Activated T-helper 1 cell treated with anti-CD3 and anti-CD28 coated beads, Interleukin-12 subunit alpha, Interleukin-12 subunit beta, Interleukin-2, Interleukin-4 antibody, amounts not matched to agents 30 ng/mL and 10 ng/mL and 1 ng/mL, durations not matched to agents 14 hours and 24 hours and 36 hours (primary cell): ENCODE data around the gene KRTAP5-2. TPM values are rescaled to one million over a fixed set of nuclear protein-coding genes. Genes with fewer than 3 reads are reported as not detected.

Source experiments
- DNase-seq: peaks from one replicate; pipeline ENCODE4 v3.0.0; 2021; ENCODE audit warnings: low spot score
- H3K27ac Mint-ChIP-seq: one replicate; pipeline ENCODE4 v1.8.0; 2021; ENCODE audit warnings: mild to moderate bottlenecking, mixed read lengths
- H3K27me3 Mint-ChIP-seq: one replicate; pipeline ENCODE4 v1.8.0; 2022; ENCODE audit warnings: mild to moderate bottlenecking, moderate library complexity, mixed read lengths; ENCODE audit not compliant: insufficient read depth
- H3K36me3 Mint-ChIP-seq: one replicate; pipeline ENCODE4 v1.8.0; 2021; ENCODE audit warnings: low read depth, mixed read lengths
- H3K4me1 Mint-ChIP-seq: one replicate; pipeline ENCODE4 v1.8.0; 2021; ENCODE audit warnings: low read depth, mixed read lengths
- H3K4me3 Mint-ChIP-seq: one replicate; pipeline ENCODE4 v1.8.0; 2021; ENCODE audit warnings: mild to moderate bottlenecking, moderate library complexity, mixed read lengths
- H3K9me3 Mint-ChIP-seq: one replicate; pipeline ENCODE4 v1.8.0; 2021; ENCODE audit warnings: mixed read lengths
- intact Hi-C: fragments of 100-400 bp; cut with micrococcal nuclease; formaldehyde crosslinking; loops from one replicate; pipeline ENCODE4 v1.15.1; 2024
- total RNA-seq: library from RNA; stranded (reverse); gene quantifications from 2 replicates; pipeline ENCODE4 v1.2.3, GENCODE V29; 2022

KRTAP5-2 gene
- total RNA-seq, 1 donor from 2014 or later, result not detected

DNA sequence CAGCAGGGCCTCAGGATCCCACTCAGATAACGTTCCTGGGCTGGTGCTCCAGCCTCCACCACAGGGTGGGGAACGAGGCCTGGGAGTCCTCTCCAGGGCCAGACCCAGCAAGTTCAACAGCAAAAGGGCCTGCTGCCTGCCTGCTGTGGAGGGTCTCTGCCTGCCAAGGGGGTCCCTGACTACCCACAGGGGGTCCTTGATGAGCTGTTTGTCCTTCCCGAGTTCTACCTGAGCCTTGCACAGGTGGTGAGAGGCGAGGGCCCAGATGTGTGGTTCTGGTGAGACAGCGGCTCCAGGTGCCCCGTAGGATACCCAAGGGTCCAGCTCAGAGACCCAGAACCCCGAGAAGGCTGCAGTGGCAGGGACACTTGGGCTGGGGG lies 30.4 kb downstream of the KRTAP5-2 start:
- H3K4me3 Mint-ChIP-seq, result no peak overlapping the region
- peaks cover 14% of the 10 kb centered on the region for H3K27me3 Mint-ChIP-seq
- intact Hi-C loops, result no loop called here
- no peaks in the 10 kb centered on the region for H3K36me3 Mint-ChIP-seq
- no peak for DNase-seq
- H3K27ac Mint-ChIP-seq, result no peak overlapping the region
- no peaks in the 10 kb centered on the region for H3K9me3 Mint-ChIP-seq
- H3K4me1 Mint-ChIP-seq, result no peaks in the 10 kb centered on the region

DNA sequence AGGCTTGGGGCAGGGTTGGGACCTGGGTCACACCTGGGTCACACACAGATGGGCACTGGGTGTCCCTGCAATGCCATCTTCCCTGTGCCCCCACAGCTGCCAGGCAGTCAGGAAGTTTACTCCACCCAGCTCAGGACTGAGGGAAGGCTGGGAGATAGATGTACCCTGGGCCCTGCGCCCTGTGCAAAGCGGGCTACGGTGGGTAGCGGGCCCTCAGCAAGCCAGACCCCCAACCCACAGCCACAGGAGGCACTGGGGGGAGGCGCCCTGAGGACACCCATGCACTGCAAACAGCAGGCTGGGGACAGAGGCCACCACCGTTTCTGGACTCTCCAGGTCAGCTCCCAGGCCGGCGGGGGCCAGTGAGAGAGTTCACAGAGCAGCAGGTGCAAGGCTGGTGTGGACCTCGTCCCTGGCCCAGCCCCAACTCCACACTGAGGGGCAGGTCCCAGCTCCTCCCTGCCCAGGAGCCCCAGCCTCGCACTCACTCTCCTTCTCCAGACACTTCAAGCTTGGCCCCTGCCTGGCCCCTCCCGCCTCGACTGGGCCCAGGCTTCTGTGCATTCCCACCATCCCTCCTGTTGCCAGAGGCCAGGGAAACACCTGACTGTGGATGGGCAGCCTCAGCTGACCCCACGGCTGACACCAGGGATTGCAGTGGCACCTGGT lies 30.9 kb downstream of the KRTAP5-2 start:
- H3K9me3 Mint-ChIP-seq, result no peaks in the 10 kb centered on the region
- no peak overlapping the region for H3K27ac Mint-ChIP-seq
- no peaks in the 10 kb centered on the region for H3K4me1 Mint-ChIP-seq
- DNase-seq, result no peak
- H3K27me3 Mint-ChIP-seq, result peaks cover 14% of the 10 kb centered on the region
- no peak overlapping the region for H3K4me3 Mint-ChIP-seq
- intact Hi-C loops, result no loop called here
- H3K36me3 Mint-ChIP-seq, result no peaks in the 10 kb centered on the region

DNA sequence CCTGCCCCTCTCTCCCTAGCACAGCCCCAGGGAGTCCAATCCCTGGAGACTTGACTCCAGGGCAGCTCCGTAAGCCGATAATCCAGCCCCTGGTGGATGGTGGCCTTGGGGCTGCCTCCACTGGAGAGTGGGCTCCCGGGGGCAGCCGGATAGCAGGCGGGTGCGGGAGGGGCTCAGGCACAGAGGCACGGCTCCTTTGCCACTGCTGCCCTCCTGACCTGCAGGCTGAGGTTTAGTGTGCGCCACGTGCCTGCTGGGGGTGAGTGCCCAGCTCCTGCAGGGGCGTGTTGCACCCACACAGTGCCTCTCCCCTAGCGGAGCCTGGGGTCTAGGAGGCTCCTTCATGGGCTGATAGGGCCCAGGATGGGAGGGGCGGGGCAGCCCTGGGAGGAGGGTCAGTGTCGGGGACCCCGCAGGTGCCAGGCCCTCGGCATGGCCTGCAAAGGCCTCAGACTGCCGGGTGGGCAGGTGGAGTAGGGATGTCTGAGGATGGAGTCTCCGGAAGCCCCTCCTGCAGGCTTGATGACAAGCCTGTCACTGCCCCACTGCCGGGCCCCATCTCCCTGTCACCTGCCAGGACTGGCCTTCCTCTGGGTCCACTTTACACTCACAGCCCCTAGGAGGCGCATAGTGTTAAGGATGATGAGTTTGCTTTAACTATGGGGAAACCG lies 31.6 kb downstream of the KRTAP5-2 start:
- DNase-seq, result no peak
- intact Hi-C loops, result no loop called here
- Mint-ChIP-seq H3K36me3 (no peaks in the 10 kb centered on the region), H3K4me1 (no peaks in the 10 kb centered on the region), H3K9me3 (no peaks in the 10 kb centered on the region), H3K27ac (no peak overlapping the region), H3K4me3 (no peak overlapping the region), H3K27me3 (peaks cover 14% of the 10 kb centered on the region)

DNA sequence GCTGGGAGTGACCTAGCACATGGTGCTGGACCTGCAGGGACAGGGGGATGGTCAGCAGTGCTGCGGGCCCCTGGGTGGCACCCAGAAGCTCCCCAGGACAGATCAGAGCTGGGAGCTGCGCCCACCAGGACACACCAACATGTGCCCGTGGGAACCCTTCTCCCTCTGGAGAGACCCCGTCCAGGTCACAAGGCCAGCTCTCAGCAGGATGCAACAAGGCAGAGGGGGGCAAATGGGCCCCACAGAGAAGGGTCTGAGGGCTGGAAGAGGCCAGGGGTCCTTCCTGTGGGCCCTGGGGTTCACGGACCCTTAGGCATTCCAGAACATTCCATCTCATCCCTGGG lies 32.2 kb downstream of the KRTAP5-2 start:
- no peak overlapping the region for H3K4me3 Mint-ChIP-seq
- no peak for DNase-seq
- no peaks in the 10 kb centered on the region for H3K4me1 Mint-ChIP-seq
- H3K9me3 Mint-ChIP-seq, result no peaks in the 10 kb centered on the region
- no peaks in the 10 kb centered on the region for H3K36me3 Mint-ChIP-seq
- intact Hi-C loops, result no loop called here
- H3K27ac Mint-ChIP-seq, result no peak overlapping the region
- peaks cover 12% of the 10 kb centered on the region for H3K27me3 Mint-ChIP-seq

DNA sequence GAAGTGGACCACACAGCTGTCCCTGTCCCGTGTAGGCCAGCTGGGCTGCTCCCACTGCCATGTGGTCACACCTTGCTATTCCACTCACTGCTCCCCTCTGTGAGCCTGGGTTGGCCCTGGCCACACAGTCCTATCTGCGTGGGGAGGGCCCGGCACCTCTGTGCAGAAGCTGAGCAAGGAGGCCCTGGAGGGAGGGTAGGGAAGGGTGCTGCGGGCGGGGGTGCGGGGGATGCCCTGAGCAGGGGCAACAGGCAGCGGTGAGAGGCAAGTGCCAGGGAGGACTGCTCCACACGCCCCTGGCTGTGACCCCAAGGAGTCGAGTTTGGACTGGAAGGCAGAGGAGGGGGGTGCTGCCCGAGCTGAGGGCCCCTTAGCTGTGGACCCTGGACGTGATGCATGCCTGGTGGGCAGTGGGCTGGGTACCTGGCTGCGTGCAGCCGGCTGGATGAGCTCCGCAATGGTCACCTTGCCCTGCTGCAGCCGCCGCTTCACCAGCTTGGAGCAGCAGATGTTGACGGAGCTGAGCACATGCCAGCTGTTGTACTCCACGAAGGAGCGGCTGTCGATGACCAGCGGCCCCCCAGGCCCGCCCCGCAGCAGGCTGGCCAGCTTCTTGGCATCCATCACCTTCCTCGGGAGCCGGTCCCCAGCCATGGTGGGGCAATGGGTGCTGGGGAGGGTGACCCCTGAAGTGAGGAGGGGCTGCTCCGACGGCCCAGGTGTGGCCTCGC lies 32.8 kb downstream of the KRTAP5-2 start:
- Mint-ChIP-seq H3K27me3 (peaks cover 9% of the 10 kb centered on the region), H3K4me1 (no peaks in the 10 kb centered on the region)

DNA sequence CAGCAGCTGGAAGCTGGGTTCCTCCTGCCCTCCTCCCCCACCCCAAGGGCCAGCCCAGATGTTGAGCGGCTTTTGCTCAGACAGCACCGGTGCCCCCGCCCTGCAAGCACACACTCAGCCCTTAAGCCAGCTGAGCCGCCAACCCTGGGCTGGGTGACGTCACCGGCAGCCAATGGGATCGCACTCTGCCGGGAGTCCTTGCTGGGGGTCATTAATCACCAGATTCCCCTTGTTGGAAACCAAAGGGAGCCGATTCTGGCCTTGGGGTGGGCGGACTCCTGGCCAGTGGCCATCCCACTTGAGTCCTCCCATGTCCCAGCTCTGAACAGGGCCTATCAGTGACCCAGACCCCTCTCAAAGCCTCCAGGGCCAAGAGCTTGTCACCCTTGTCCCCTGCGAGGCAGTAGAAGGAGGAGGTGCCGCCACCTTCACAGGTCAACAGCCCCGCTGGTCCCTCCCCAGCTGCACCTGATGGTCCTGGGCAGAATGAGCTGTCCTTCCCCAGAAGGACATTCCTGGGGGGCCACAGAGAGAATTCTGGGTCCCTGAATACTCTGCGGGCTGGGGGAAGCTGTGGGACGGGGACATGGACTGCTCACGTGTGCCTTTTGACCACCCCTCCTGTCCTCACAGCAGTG lies 33.4 kb downstream of the KRTAP5-2 start:
- peaks cover 5% of the 10 kb centered on the region for H3K27me3 Mint-ChIP-seq
- H3K36me3 Mint-ChIP-seq, result no peaks in the 10 kb centered on the region
- no peaks in the 10 kb centered on the region for H3K4me1 Mint-ChIP-seq
- intact Hi-C loops, result no loop called here
- H3K4me3 Mint-ChIP-seq, result no peak overlapping the region
- DNase-seq, result no peak
- H3K27ac Mint-ChIP-seq, result no peak overlapping the region
- no peaks in the 10 kb centered on the region for H3K9me3 Mint-ChIP-seq

More for the DNA sequence above, 32.8 kb downstream of the KRTAP5-2 start:
- Mint-ChIP-seq H3K36me3 (no peaks in the 10 kb centered on the region), H3K27ac (no peak overlapping the region), H3K4me3 (no peak overlapping the region), H3K9me3 (no peaks in the 10 kb centered on the region)
- no peak for DNase-seq
- intact Hi-C loops, result no loop called here

DNA sequence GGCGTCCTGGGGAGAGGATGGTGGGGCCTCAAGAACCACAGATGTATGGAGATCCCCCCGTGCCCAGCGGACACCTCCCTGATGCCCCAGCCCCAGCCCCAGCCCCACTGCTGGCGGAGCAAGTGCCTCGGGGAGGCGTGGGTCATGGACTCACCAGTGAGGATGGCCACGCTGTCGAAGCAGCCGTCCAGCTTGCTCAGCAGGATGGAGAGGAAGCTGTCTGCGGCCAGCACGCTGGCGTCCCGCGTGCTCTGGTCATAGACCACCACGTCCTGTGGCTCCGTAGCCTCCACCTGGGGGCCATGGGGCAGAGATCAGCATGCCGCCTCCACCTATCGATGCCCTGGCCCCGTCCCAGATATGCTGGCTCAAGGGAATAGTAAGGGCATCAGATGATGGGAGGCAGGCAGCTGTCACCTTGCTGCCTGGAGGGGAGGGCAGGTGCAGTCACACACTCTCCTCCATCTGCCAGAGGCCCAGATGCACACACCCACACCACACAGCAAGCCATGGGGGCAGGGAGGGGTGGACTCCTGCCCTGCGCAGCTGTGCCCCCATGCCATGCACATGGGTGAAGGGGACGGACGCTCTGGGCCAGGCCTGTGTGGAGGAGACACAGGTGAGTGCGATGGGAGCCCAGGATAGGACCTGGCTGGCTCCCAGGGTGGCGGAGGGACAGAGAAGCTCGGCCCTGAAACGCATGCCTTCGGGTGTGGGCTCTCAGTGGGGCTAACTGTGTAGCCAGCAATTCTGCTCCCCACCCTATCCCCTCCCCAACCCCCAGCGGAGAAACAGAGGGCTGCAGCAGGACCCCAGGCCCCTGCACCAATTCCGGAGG lies 34.2 kb downstream of the KRTAP5-2 start:
- Mint-ChIP-seq H3K9me3 (no peaks in the 10 kb centered on the region), H3K27ac (no peak overlapping the region), H3K27me3 (no peaks in the 10 kb centered on the region), H3K4me1 (no peaks in the 10 kb centered on the region), H3K36me3 (no peaks in the 10 kb centered on the region), H3K4me3 (no peak overlapping the region)
- DNase-seq, result no peak
- intact Hi-C loops, result no loop called here

DNA sequence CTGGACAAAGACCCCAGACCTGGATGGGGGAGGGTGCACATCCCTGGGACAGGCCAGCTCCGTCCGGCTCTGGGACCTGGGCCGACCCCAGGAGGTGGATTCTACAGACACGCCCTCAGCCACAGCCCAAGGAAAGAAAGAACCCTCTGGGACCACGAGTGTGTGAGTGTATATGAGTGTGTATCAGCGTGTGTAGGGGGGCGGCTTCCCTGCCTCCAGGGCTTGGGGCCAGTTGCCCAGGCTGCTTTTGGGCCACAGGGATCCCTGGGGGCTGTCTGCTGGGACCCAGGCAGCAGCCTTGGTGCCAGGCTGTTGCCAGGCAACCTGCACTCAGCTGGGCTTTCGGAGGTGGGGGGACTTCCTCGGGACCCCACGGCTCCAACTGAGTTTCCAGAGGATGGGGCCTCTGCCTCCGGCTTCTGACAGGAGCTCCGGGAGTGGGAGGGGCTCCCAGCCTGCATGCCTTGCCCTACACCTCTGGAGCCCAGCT lies 34.9 kb downstream of the KRTAP5-2 start:
- no peaks in the 10 kb centered on the region for H3K27me3 Mint-ChIP-seq
- no peak overlapping the region for H3K27ac Mint-ChIP-seq
- no peaks in the 10 kb centered on the region for H3K36me3 Mint-ChIP-seq
- H3K9me3 Mint-ChIP-seq, result no peaks in the 10 kb centered on the region
- H3K4me1 Mint-ChIP-seq, result no peaks in the 10 kb centered on the region
- H3K4me3 Mint-ChIP-seq, result no peak overlapping the region
- intact Hi-C loops, result no loop called here
- DNase-seq, result no peak

DNA sequence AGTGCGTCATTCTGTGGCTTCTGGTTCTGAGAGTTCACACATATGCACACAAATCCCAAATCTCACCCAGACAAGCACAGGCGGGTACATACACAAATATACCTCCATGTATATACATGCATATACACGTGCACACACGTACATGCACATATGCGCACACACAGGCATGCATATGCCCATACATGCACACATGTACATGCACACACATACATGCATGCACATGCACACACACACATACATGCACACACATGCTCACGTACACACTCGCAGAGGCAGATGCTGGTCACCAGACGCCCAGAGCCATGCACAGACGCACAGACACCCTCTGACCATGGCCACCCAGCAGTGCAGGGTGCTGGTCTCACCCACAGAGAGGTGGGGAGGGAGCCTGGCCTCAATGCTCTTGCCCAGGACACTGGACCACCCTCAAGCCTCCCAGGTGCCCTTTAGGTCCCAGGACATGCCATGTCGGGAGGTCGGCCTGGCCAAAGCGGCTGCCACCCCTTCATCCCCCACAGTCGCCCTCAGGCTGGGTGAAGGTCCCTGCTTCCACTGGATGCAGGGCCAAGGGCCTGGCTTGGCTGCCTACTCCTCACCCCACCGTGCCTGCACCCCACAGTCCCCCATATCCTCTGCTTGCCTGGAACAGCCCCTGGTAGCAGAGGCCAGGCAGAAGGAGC lies 35.5 kb downstream of the KRTAP5-2 start:
- H3K36me3 Mint-ChIP-seq, result no peaks in the 10 kb centered on the region
- intact Hi-C loops, result no loop called here
- no peaks in the 10 kb centered on the region for H3K27me3 Mint-ChIP-seq
- no peaks in the 10 kb centered on the region for H3K4me1 Mint-ChIP-seq
- no peaks in the 10 kb centered on the region for H3K9me3 Mint-ChIP-seq
- no peak overlapping the region for H3K27ac Mint-ChIP-seq
- H3K4me3 Mint-ChIP-seq, result no peak overlapping the region
- DNase-seq, result no peak

DNA sequence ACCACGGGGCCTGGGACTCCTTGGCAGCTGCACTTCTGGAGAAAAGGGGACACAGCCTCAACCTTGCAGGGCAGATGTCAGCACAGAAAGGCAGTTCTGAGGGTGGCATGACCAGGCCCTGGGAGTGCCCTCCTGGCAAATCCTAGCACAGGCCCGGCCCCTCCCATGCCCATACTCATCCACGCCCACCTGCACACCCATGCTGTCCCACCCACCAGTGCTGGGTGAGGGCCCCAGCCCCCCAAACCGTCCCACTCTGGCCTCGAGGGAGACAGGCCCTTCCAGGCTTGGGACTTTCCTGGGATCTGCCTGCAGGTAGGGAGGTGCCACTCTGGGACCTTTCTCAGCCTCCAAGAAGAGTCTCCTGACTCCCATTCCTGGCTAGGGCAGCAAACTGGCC lies 36.1 kb downstream of the KRTAP5-2 start:
- no peak for DNase-seq
- no peak overlapping the region for H3K4me3 Mint-ChIP-seq
- no peaks in the 10 kb centered on the region for H3K27me3 Mint-ChIP-seq
- H3K36me3 Mint-ChIP-seq, result no peaks in the 10 kb centered on the region
- intact Hi-C loops, result no loop called here
- H3K9me3 Mint-ChIP-seq, result no peaks in the 10 kb centered on the region
- no peaks in the 10 kb centered on the region for H3K4me1 Mint-ChIP-seq
- no peak overlapping the region for H3K27ac Mint-ChIP-seq

DNA sequence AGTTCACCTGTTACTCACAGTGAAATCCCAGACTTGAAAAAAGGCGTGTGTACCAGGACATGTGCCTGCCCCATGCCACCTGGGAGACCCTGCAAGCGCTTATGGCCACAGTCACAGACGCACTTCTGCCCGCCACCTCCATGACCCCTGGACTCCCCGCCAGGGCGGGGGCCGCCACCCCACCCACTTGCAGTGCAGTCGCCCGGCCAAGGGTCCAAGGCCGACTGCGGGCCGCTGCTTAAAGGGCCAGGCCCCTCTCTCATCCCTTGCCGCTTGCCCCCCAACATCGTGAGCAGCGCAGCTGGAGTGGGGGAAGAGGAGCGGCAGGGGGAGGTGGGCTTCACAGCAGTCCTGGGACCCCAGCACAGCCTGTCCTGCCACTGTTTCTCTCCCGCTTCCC lies 36.8 kb downstream of the KRTAP5-2 start:
- intact Hi-C loops, result no loop called here
- no peaks in the 10 kb centered on the region for H3K36me3 Mint-ChIP-seq
- H3K4me3 Mint-ChIP-seq, result no peak overlapping the region
- no peaks in the 10 kb centered on the region for H3K27me3 Mint-ChIP-seq
- no peaks in the 10 kb centered on the region for H3K4me1 Mint-ChIP-seq
- no peak for DNase-seq
- H3K27ac Mint-ChIP-seq, result no peak overlapping the region
- H3K9me3 Mint-ChIP-seq, result no peaks in the 10 kb centered on the region

DNA sequence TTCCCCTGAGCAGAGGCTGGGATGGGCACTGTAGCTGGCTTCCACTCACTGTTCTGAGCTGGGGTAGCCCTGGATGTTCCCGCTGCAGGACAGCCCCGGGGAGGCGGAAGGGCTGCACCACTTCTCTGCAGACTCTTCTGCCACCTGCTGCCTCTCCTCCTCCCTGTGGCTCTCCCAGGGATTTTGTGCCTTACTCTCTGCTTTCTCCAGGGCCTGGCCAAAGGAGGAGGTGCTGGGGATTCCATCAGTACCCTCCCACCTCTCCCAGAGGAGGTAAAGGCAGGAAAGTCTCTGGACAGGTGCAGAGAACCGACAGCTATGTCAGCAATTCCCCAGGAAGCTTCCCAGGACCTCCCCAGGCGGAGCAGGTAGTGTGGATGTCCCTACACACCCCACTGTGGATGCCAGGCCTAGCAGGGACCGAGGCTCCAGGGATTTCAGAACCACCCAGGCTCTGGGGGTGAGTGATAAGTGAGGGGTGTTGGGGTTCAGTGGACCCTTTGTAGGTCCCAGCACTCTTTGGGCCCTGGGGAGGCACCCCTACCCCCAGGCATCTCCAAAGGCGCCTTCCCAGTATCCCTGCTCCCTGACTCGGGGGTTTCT lies 37.3 kb downstream of the KRTAP5-2 start:
- intact Hi-C loops, result no loop called here
- H3K4me3 Mint-ChIP-seq, result no peak overlapping the region
- DNase-seq, result no peak
- no peaks in the 10 kb centered on the region for H3K9me3 Mint-ChIP-seq
- no peaks in the 10 kb centered on the region for H3K36me3 Mint-ChIP-seq
- H3K27ac Mint-ChIP-seq, result no peak overlapping the region
- no peaks in the 10 kb centered on the region for H3K4me1 Mint-ChIP-seq
- H3K27me3 Mint-ChIP-seq, result no peaks in the 10 kb centered on the region
